ENCODE measurements around the gene KRT81. TPM values are rescaled to one million over a fixed set of nuclear protein-coding genes. Genes with fewer than 3 reads are reported as not detected.
"Not testable (repeated sequence)": the region's sequence is repeated elsewhere in the genome, so short reads cannot be mapped to it uniquely, and the experiment has no call there.

The KRT81 gene
- total and polyA plus RNA-seq, 8 donors = 0.12 to 0.26 TPM; not detected in 6

DNA sequence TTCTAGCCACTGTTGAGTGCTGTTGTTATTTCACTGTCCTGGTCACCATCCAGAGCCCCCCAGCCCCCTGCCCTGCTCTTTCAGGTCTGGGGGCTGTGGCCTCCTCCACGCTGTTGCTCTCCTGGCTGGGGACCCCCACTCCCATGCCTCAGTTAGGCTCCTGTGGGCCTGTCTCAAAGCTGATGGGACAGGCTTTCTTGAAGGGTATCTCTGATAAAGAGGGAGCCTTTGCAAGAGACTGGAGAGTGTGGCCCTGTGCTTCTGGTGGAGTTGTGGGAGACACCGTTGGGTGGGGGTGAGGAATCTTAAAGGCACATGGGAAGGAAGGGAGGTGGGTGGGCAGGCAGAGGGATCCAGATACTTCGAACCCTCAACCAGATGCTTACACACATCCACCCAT is 29.0 kb downstream of the KRT81 start:
- intact Hi-C loops (cut with DNase I) = no loop called here
- TF ChIP-seq, protein P1, sequence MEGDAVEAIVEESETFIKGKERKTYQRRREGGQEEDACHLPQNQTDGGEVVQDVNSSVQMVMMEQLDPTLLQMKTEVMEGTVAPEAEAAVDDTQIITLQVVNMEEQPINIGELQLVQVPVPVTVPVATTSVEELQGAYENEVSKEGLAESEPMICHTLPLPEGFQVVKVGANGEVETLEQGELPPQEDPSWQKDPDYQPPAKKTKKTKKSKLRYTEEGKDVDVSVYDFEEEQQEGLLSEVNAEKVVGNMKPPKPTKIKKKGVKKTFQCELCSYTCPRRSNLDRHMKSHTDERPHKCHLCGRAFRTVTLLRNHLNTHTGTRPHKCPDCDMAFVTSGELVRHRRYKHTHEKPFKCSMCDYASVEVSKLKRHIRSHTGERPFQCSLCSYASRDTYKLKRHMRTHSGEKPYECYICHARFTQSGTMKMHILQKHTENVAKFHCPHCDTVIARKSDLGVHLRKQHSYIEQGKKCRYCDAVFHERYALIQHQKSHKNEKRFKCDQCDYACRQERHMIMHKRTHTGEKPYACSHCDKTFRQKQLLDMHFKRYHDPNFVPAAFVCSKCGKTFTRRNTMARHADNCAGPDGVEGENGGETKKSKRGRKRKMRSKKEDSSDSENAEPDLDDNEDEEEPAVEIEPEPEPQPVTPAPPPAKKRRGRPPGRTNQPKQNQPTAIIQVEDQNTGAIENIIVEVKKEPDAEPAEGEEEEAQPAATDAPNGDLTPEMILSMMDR (IDR thresholded peaks at IDR 0.05) = no peak
- Histone ChIP-seq H3K4me3 (no peak overlapping the region), H3K4me1 (peaks cover 5 to 11% of the 10 kb centered on the region in 2 donors), H3K27ac (no peak overlapping the region), H3K9me3 (no peaks in the 10 kb centered on the region), H3K36me3 (no peaks in the 10 kb centered on the region), H3K27me3 (peaks cover 27 to 63% of the 10 kb centered on the region in 2 donors)
- DNase-seq (no peak), ATAC-seq (no peak)

DNA sequence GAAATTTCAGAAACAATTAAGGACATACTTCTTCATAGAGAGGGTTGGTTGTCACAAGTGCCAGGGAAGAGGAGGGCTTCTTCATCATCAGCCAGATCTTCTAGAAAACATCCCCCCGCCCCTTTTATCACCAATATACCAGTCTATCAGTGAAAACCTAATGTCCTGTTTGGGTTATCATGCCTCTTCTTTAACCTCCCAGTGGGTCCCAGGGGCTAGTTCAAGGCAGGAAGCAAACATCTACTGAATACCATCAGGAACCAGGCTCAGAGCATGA is 30.2 kb downstream of the KRT81 start:
- Histone ChIP-seq H3K4me1 (peaks cover 5 to 11% of the 10 kb centered on the region in 2 donors), H3K27ac (no peak overlapping the region), H3K4me3 (no peak overlapping the region), H3K9me3 (no peaks in the 10 kb centered on the region), H3K27me3 (peaks cover 37 to 74% of the 10 kb centered on the region in 2 donors), H3K36me3 (no peaks in the 10 kb centered on the region)
- intact Hi-C loops (cut with DNase I) = no loop called here
- DNase-seq (no peak), ATAC-seq (no peak)
- TF ChIP-seq, protein P1 (IDR thresholded peaks at IDR 0.05) = no peak

DNA sequence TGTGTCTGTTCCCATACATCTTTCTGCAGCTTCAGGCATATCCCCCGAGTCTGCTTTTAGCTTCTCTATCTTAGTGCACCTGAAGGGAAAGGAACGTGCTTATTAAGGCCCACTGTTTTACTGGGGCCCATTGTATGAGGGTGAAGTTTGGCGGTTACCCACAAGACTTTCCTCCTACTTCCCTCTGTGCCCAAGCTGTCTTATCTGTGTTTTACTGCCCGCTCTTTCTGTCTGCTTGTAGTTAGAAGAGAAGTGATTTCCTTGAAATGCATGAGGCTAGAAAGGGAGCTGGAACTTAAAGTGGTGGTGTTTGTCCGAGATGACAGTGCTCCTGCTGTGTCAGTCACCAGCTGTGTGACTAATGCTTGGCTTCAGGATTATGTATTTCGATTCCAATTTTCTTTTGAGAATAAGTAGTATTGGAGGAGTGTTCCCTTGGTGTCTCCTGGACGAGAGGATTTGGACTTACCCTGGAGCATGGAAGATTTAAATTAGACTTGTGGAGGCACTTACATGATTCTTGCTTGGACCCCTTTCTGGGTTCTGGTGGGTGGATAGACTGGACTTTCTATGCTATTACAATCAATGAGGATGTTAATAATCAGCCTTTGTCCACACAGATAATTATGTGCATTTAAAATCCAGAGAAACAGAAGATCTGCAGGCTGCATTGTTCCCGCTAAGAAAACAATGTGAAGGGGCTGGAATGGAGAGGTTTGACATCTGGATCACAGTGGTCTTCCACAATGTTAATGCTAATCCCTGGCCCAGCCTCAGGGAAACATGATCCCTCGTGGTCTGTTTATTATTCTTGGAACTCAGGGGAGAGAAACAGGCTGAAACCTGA is 30.8 kb downstream of the KRT81 start:
- ATAC-seq (no peak), DNase-seq (no peak)
- intact Hi-C loops (cut with DNase I) = no loop called here
- no peak overlapping the region for H3K4me3 ChIP-seq
- no peaks in the 10 kb centered on the region for H3K36me3 ChIP-seq
- peaks cover 5 to 11% of the 10 kb centered on the region in 2 donors for H3K4me1 ChIP-seq
- peaks cover 39 to 80% of the 10 kb centered on the region in 2 donors for H3K27me3 ChIP-seq
- TF ChIP-seq, protein P1 (IDR thresholded peaks at IDR 0.05) = no peak
- H3K9me3 ChIP-seq = no peaks in the 10 kb centered on the region
- H3K27ac ChIP-seq = no peak overlapping the region

DNA sequence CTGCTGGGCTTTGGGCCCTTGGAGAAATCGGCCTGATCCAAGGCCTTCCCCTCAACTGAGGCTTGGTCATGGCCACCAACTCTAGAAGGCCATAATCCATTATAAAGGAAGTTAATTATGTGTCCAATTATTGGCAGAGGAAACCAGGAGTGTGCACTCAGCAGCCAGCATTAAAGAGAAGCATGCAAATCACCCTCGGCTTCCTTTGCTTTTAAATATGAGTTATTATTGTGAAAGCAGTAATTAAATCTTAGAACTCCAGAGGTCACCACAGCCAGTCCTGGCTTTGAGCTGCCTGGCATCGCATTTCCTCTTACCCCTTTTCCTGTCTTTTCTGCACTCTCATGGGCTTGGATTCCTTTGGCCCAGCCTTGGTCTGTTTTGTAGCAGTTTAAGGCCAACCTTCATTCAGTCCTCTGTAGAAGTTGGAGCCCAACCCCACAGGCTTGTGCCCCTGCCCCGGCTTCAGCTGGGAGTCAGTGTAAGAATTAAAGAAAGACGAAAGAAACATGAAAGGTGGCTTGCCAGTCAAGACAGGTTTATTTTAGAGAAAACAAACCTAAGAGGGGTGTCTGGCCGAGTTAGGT is 31.6 kb downstream of the KRT81 start:
- intact Hi-C loops (cut with DNase I) = no loop called here
- no peaks in the 10 kb centered on the region for H3K9me3 ChIP-seq
- no peak overlapping the region for H3K27ac ChIP-seq
- H3K27me3 ChIP-seq = peaks cover 39 to 88% of the 10 kb centered on the region in 2 donors
- DNase-seq = no peak
- no peak overlapping the region for H3K4me3 ChIP-seq
- peaks cover 5 to 11% of the 10 kb centered on the region in 2 donors for H3K4me1 ChIP-seq
- H3K36me3 ChIP-seq = no peaks in the 10 kb centered on the region
- TF ChIP-seq, protein P1 (IDR thresholded peaks at IDR 0.05) = no peak
- no peak for ATAC-seq

DNA sequence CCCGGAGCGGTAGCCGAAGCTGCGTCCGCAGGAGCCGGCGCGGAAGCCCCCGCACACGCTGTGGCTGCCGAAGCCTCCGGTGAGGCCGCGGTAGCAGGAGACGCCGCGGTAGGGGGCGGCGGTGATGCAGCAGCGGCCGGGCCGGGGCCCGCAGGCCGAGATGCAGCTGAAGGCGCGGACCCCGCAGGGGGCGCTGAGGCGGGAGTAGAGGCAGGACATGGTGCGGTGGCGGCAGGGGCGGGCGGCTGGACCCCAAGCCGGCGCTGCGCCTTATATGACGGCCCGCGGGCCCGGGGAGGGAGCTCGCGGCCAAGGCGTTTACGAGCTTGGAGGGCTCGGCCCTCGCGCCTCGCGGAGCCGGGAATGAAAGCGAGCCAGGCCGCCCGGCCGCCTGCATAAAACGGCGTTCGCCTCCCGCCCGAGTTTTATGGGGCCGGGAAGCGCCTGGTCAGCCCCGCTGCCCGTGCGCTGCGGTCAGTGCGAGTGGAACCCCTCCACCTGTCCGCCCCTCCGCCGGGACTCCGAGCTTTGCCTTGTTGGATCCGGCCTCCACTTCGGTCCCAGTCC is 32.9 kb downstream of the KRT81 start:
- Histone ChIP-seq H3K27me3 (peaks cover 39 to 93% of the 10 kb centered on the region in 2 donors), H3K4me3 (no peak overlapping the region)

GRCh38 chr12:52257922-52258321 is 33.4 kb downstream of the KRT81 start:
- H3K9me3 ChIP-seq; H3K36me3 ChIP-seq; H3K4me3 ChIP-seq; intact Hi-C loops (cut with DNase I); DNase-seq; ATAC-seq; H3K27ac ChIP-seq: not testable (repeated sequence)
- H3K4me1 ChIP-seq = peaks cover 5 to 11% of the 10 kb centered on the region in 2 donors
- peaks cover 39 to 93% of the 10 kb centered on the region in 2 donors for H3K27me3 ChIP-seq

More for the DNA sequence above, 32.9 kb downstream of the KRT81 start:
- Histone ChIP-seq H3K9me3 (no peaks in the 10 kb centered on the region), H3K4me1 (peaks cover 5 to 11% of the 10 kb centered on the region in 2 donors), H3K27ac (no peak overlapping the region), H3K36me3 (no peaks in the 10 kb centered on the region)
- intact Hi-C loops (cut with DNase I) = no loop called here
- TF ChIP-seq, protein P1 (IDR thresholded peaks at IDR 0.05) = no peak
- DNase-seq (peak in 2 of 4 donors; percentile 53 to 83), ATAC-seq (peak; percentile 55)
